MCF 10A (cell line): ENCODE measurements around the gene NFS1. TPM values are rescaled to one million over a fixed set of nuclear protein-coding genes. Genes with fewer than 3 reads are reported as not detected.
A peak's percentile ranks its signal among the peaks of the same experiment; 100 is the strongest.

Experiments used
- BruUV-seq: library from RNA; stranded (reverse); fragments of 400-500 nt; replicated peaks from 2 replicates; lab custom pipeline; 2021; lab: Mats Ljungman, UMichigan
- CTCF ChIA-PET: fragments of 300-600 bp; sonication (Branson Sonifier 250); formaldehyde crosslinking; extraction: SDS; loops from one replicate; lab custom pipeline; 2021; ENCODE audit warnings: antibody characterized with exemption, inconsistent platforms; lab: Yijun Ruan, JAX
- POLR2A ChIA-PET: fragments of 300-600, 350-650 bp; sonication (Branson Sonifier 250); formaldehyde crosslinking; extraction: SDS; loops from one replicate; lab custom pipeline; 2020; ENCODE audit warnings: antibody characterized with exemption, inconsistent platforms; lab: Yijun Ruan, JAX
- DNase-seq: peaks from one replicate; pipeline ENCODE4 v3.0.0-alpha.2; 2018; ENCODE audit not compliant: unreplicated experiment
- H3K27ac Mint-ChIP-seq: one replicate; pipeline ENCODE4 v1.8.0; 2022; ENCODE audit warnings: mild to moderate bottlenecking, low read depth, mixed read lengths; ENCODE audit not compliant: unreplicated experiment
- H3K27me3 Mint-ChIP-seq: one replicate; pipeline ENCODE4 v1.8.0; 2022; ENCODE audit warnings: mixed read lengths; ENCODE audit not compliant: insufficient read depth, unreplicated experiment
- H3K36me3 Mint-ChIP-seq: one replicate; pipeline ENCODE4 v1.8.0; 2022; ENCODE audit warnings: mild to moderate bottlenecking, moderate library complexity, mixed read lengths; ENCODE audit not compliant: insufficient read depth, unreplicated experiment
- H3K4me1 Mint-ChIP-seq: one replicate; pipeline ENCODE4 v1.8.0; 2022; ENCODE audit warnings: mixed read lengths; ENCODE audit not compliant: insufficient read depth, unreplicated experiment
- H3K4me3 Mint-ChIP-seq: one replicate; pipeline ENCODE4 v1.8.0; 2022; ENCODE audit warnings: mild to moderate bottlenecking, moderate library complexity, mixed read lengths; ENCODE audit not compliant: unreplicated experiment
- H3K9me3 Mint-ChIP-seq: one replicate; pipeline ENCODE4 v1.8.0; 2022; ENCODE audit warnings: mixed read lengths; ENCODE audit not compliant: unreplicated experiment
- CTCF ChIP-seq: fragments of 200-600 bp; IDR thresholded peaks from one replicate; pipeline ENCODE4 v1.8.0; 2022; ENCODE audit warnings: antibody characterized with exemption, mild to moderate bottlenecking; ENCODE audit not compliant: unreplicated experiment
- intact Hi-C: fragments of 100-400 bp; cut with micrococcal nuclease; formaldehyde crosslinking; loops from 2 replicates; pipeline ENCODE4 v1.14.1; 2022
- total RNA-seq: library from RNA; stranded (reverse); gene quantifications from 2 replicates; pipeline ENCODE4 v1.2.3, GENCODE V29; 2022

NFS1 gene
- total RNA-seq, 1 experiment from 2014 or later = 27.6 TPM

GRCh38 chr20:35738410-35739179 is 39.4 kb upstream of the NFS1 start:
- intact Hi-C loops = no loop called here
- H3K27ac Mint-ChIP-seq = no peak overlapping the region
- ChIA-PET CTCF (interaction anchor here (0.6 to 1.3 kb wide), 4 partner anchors 9 to 215 kb away, joined by 3 to 5 read pairs (median 4); no protein-coding TSS in a partner anchor), POLR2A (interaction anchor here (0.6 to 11.4 kb wide), 12 partner anchors 8 to 216 kb away, joined by 3 to 617 read pairs (median 12); partner anchors contain the start of genes NFS1, PHF20, ROMO1 and SCAND1)
- no peak for TF ChIP-seq CTCF
- peaks cover 29% of the 10 kb centered on the region for H3K4me1 Mint-ChIP-seq
- peak overlapping the region; percentile 97 for H3K4me3 Mint-ChIP-seq
- DNase-seq = no peak
- H3K36me3 Mint-ChIP-seq = peaks cover 87% of the 10 kb centered on the region
- H3K9me3 Mint-ChIP-seq = no peaks in the 10 kb centered on the region
- H3K27me3 Mint-ChIP-seq = no peaks in the 10 kb centered on the region
- BruUV-seq = no TSS peak

- Mint-ChIP-seq H3K27me3 (no peaks in the 10 kb centered on the region), H3K27ac (no peak overlapping the region), H3K36me3 (peaks cover 94% of the 10 kb centered on the region), H3K4me3 (peak overlapping the region; percentile 97), H3K4me1 (peaks cover 24% of the 10 kb centered on the region), H3K9me3 (no peaks in the 10 kb centered on the region)
- DNase-seq = no peak
- POLR2A ChIA-PET = interaction anchor here (0.6 to 11.4 kb wide), 5 partner anchors 9 to 145 kb away, joined by 3 to 617 read pairs (median 266); partner anchors contain the start of genes NFS1, PHF20 and ROMO1
- CTCF ChIA-PET = interaction anchor here (0.6 to 1.3 kb wide), 3 partner anchors 13 to 184 kb away, joined by 4 to 6 read pairs (median 5); no protein-coding TSS in a partner anchor
- BruUV-seq = no TSS peak
- intact Hi-C loops = no loop called here
- no peak for TF ChIP-seq CTCF
These were observed 38.7 kb upstream of the NFS1 start for GRCh38 chr20:35737865-35738333.

GRCh38 chr20:35735826-35736470 is 36.8 kb upstream of the NFS1 start:
- no TSS peak for BruUV-seq
- Mint-ChIP-seq H3K4me1 (peaks cover 29% of the 10 kb centered on the region), H3K27ac (peak overlapping the region; percentile 57), H3K4me3 (peak overlapping the region; percentile 44), H3K9me3 (no peaks in the 10 kb centered on the region), H3K36me3 (peaks cover 96% of the 10 kb centered on the region), H3K27me3 (no peaks in the 10 kb centered on the region)
- ChIA-PET POLR2A (interaction anchor here (0.6 to 3.6 kb wide), 10 partner anchors 10 to 147 kb away, joined by 4 to 25 read pairs (median 6); partner anchors contain the start of genes NFS1 and ROMO1), CTCF (interaction anchor here (0.6 to 1.2 kb wide), 4 partner anchors 25 to 147 kb away, joined by 4 to 7 read pairs (median 5); no protein-coding TSS in a partner anchor)
- peak; percentile 25 for DNase-seq
- intact Hi-C loops = no loop called here
- no peak for TF ChIP-seq CTCF
